NT2/D1 (cell line): ENCODE measurements around the gene GPR142.

Source experiments
- DNase-seq: peaks from one replicate; pipeline ENCODE4 v3.0.0-alpha.2; 2011; ENCODE audit warnings: low read depth, low spot score
- H3K27me3 ChIP-seq: 2 replicates; pipeline ENCODE4 v1.6.0; 2011; ENCODE audit warnings: mild to moderate bottlenecking; ENCODE audit not compliant: insufficient read length, insufficient read depth
- H3K36me3 ChIP-seq: 2 replicates; pipeline ENCODE4 v1.6.1; 2011; ENCODE audit warnings: mild to moderate bottlenecking, low read length, mixed read lengths; ENCODE audit not compliant: insufficient read depth, insufficient read length
- H3K4me1 ChIP-seq: 2 replicates; pipeline ENCODE4 v1.5.1; 2011; ENCODE audit not compliant: insufficient read depth, insufficient read length
- H3K4me3 ChIP-seq: 2 replicates; pipeline ENCODE4 v1.5.1; 2011; ENCODE audit warnings: low read depth; ENCODE audit not compliant: insufficient read length
- H3K9ac ChIP-seq: 2 replicates; pipeline ENCODE4 v1.6.0; 2011; ENCODE audit warnings: low read depth; ENCODE audit not compliant: insufficient read length
- H3K9me3 ChIP-seq: 2 replicates; pipeline ENCODE4 v1.5.1; 2011; ENCODE audit warnings: mild to moderate bottlenecking, low read length; ENCODE audit not compliant: insufficient read depth
- SUZ12 ChIP-seq: IDR thresholded peaks from 2 replicates; pipeline ENCODE4 v1.6.1; 2011; ENCODE audit not compliant: insufficient read length, insufficient read depth; ENCODE audit errors: extremely low read depth
- YY1 ChIP-seq: IDR thresholded peaks from 2 replicates; pipeline ENCODE4 v1.6.1; 2011; ENCODE audit not compliant: insufficient read length, insufficient read depth
- ZNF274 ChIP-seq: IDR thresholded peaks from 2 replicates; pipeline ENCODE4 v1.6.1; 2011; ENCODE audit warnings: mild to moderate bottlenecking, low read depth, low read length

GPR142 gene

DNA sequence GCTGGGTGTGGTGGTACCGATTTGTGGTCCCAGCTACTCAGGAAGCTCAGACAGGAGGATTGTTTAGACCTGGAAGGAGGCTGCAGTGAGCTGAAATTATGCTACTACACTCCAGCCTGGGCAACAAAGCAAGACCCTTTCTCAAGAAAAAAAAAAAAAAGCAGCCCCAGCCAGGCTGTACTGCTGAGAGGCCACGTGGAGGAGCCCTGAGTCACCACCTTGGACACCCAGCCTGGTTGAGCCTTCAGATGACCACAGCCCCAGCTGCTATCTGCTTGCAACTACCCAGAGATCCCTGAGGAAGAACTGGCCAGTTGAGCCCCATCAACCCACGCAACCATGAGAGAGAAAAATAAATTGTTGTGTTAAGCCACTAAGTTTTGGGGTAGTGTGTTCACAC lies 41.0 kb downstream of the GPR142 start:
- TF ChIP-seq ZNF274 (no peak), SUZ12 (no peak), YY1 (no peak)

DNA sequence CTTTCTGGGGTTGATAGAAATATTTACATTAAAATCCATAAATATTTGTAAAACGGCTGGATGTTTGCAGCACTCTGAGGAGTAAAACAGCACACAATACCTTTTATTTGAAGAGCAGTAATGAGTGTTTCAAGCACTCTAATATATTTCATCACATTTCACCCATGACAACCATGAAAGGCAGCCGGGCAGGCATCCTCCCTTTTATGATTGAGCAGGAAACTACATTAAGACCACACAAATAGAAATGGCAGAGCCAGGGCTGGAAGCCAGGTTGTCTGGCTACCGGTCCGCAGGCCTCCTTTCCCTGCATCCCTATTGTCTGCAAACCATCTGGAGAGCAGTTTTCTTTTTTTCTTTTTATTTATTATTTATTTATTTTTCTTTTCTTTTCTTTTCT lies 41.5 kb downstream of the GPR142 start:
- Histone ChIP-seq H3K36me3 (no peaks in the 10 kb centered on the region), H3K27me3 (no peaks in the 10 kb centered on the region), H3K9me3 (no peaks in the 10 kb centered on the region), H3K4me1 (peaks cover 10% of the 10 kb centered on the region), H3K9ac (no peak overlapping the region), H3K4me3 (no peak overlapping the region)
- DNase-seq = no peak
- TF ChIP-seq YY1 (no peak), ZNF274 (no peak), SUZ12 (no peak)

More for the DNA sequence above, 41.0 kb downstream of the GPR142 start:
- Histone ChIP-seq H3K27me3 (no peaks in the 10 kb centered on the region), H3K4me1 (peaks cover 16% of the 10 kb centered on the region), H3K9ac (no peak overlapping the region), H3K36me3 (no peaks in the 10 kb centered on the region), H3K9me3 (no peaks in the 10 kb centered on the region), H3K4me3 (no peak overlapping the region)
- DNase-seq = no peak

DNA sequence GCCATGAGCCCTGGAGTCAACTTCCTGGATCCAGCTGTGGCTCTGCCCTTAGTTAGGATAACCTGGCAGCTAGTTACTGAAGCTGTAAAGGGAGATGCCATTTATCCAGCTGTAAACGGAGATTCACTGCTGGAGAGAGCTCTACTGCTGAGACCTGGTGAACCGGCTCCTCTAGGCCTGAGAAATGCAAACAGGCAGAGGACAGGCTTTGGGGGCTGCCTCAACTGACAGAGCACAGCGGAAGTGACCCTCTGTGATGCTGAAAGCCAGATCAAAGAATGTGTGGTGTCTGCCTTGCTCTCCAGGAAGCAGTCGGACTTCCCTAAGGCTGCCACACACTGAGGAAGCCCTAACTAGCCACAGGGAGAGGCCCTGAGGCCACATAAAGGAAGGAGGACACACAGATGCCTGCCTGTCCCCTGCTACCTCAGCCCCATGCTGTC lies 42.7 kb downstream of the GPR142 start:
- H3K27me3 ChIP-seq = no peaks in the 10 kb centered on the region
- TF ChIP-seq ZNF274 = no peak
- no peak for TF ChIP-seq SUZ12
- TF ChIP-seq YY1 = no peak
- no peaks in the 10 kb centered on the region for H3K9me3 ChIP-seq
- H3K4me3 ChIP-seq = no peak overlapping the region
- DNase-seq = no peak
- no peak overlapping the region for H3K9ac ChIP-seq
- peaks cover 3% of the 10 kb centered on the region for H3K4me1 ChIP-seq
- H3K36me3 ChIP-seq = no peaks in the 10 kb centered on the region

DNA sequence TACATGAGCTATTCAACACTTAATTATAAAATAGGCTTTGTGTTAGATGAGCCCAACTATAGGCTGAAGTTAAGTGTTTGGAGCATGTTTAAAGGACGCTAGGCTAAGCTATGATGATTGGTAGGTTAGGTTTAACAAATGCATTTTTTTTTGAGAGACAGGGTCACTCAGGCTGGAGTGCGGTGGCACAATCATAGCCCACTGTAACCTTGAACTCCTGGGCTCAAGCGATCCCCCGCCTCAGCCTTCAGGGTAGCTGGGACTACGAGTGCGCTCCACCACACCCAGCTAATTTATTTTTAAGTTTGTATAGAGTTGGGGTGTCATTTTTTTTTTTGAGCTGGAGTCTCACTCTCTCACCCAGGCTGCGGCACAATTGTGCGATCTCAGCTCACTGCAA lies 45.3 kb downstream of the GPR142 start:
- Histone ChIP-seq H3K4me1 (peaks cover 6% of the 10 kb centered on the region), H3K9me3 (no peaks in the 10 kb centered on the region), H3K36me3 (no peaks in the 10 kb centered on the region), H3K9ac (no peak overlapping the region), H3K27me3 (no peaks in the 10 kb centered on the region), H3K4me3 (no peak overlapping the region)
- no peak for DNase-seq
- no peak for TF ChIP-seq YY1
- TF ChIP-seq SUZ12 = no peak
- no peak for TF ChIP-seq ZNF274

DNA sequence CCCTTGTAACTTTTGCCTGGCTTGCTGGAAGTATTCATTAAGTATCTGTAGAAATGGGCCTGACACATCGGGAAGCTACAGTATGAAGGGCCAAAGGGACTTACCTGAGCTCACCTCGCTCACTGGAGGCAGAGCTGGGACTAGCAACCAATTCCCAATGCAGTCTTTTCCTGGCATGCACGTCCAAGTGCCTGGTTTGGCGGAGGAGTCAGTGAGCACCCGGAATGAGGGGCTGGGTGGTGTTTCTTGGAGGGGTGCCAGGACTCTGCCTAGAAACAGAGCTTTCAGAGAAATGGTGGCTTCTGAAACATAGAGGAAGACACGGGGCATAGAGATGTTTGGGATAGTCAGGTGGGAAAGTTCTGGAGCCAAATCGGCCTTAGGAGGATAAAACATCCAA lies 46.2 kb downstream of the GPR142 start:
- Histone ChIP-seq H3K4me1 (peaks cover 7% of the 10 kb centered on the region), H3K36me3 (no peaks in the 10 kb centered on the region), H3K4me3 (no peak overlapping the region), H3K9me3 (no peaks in the 10 kb centered on the region), H3K9ac (no peak overlapping the region), H3K27me3 (no peaks in the 10 kb centered on the region)
- no peak for DNase-seq
- TF ChIP-seq YY1 (no peak), SUZ12 (no peak), ZNF274 (no peak)

DNA sequence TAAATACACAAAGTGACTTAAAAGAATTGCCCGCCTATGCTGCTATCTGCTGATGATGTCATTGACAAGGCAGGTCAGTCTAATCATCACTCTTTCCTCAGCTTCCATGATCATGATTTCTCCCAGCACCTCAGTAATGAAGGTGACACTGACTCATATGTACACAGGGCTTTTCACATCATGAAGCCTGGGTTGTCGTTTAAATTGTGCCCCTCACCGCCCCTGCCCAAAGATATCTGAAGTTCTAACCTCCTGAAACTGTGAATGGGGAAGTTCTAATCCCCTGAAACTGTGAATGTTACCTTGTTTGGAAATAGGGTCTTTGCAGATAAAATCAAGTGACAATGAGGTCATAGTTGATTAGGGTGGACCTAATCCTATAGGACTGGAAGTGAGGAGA lies 47.2 kb downstream of the GPR142 start:
- H3K27me3 ChIP-seq = no peaks in the 10 kb centered on the region
- DNase-seq = no peak
- no peak overlapping the region for H3K9ac ChIP-seq
- TF ChIP-seq YY1 (no peak), ZNF274 (no peak), SUZ12 (no peak)
- peaks cover 7% of the 10 kb centered on the region for H3K4me1 ChIP-seq
- no peaks in the 10 kb centered on the region for H3K36me3 ChIP-seq
- H3K4me3 ChIP-seq = no peak overlapping the region
- no peaks in the 10 kb centered on the region for H3K9me3 ChIP-seq

DNA sequence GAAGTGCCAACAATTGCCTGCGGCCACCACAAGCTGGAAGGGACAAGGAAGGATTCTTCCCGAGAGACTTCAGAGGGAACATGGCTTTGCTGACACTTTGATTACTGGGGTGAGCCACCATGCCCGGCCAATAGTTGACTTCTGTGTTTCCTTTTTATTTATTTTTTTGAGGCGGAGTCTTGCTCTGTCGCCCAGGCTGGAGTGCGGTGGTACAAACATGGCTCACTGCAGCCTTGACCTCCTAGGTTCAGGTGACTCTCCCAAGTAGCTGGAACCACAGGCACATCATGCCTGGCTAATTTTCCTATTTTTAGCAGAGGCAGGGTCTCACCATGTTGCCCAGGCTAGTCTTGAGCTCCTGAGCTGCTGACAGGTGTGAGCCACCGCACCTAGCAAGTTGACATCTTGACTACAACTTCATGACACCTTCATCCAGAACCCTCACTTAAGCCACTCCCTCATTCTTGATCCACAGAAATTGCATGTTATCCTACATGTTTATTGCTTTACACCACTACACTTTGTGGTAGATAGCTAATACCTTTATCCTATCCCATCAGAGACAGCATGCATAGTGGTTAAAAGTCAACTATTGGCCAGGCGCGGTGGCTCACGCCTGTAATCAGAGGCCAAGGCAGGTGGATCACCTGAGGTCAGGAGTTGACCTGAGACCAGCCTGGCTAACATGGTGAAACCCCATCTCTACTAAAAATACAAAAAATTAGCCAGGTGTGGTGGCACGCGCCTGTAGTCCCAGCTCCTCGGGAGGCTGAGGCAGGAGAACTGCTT lies 48.5 kb downstream of the GPR142 start:
- no peaks in the 10 kb centered on the region for H3K9me3 ChIP-seq

More for the DNA sequence above, 48.5 kb downstream of the GPR142 start:
- Histone ChIP-seq H3K9ac (no peak overlapping the region), H3K4me3 (no peak overlapping the region), H3K27me3 (no peaks in the 10 kb centered on the region), H3K36me3 (no peaks in the 10 kb centered on the region), H3K4me1 (peaks cover 4% of the 10 kb centered on the region)
- DNase-seq = no peak
- TF ChIP-seq ZNF274 (no peak), SUZ12 (no peak), YY1 (no peak)
